A549 (cell line): Measurements from ENCODE around the gene DNMT3A. TPM values are rescaled to one million over a fixed set of nuclear protein-coding genes. Genes with fewer than 3 reads are reported as not detected.

Experiments used
- ATAC-seq, 2 experiments: fragments of 200-7000 bp in 1 of 2; fragments of >200 bp in 1 of 2; cut with Nextera tagmentation in 1 of 2; cut with Tn5 transposase in 1 of 2; 3 replicates each; pipeline versions ENCODE4 v1.8.0 to v1.9.1; 2018 to 2020; ENCODE audit warnings: mild to moderate bottlenecking in 1 of 2, moderate library complexity in 1 of 2
- CTCF ChIA-PET: fragments of 300-600 bp; sonication (Branson Sonifier 250); formaldehyde crosslinking; extraction: SDS; loops from one replicate; lab custom pipeline; 2021; ENCODE audit warnings: antibody characterized with exemption, inconsistent platforms; lab: Yijun Ruan, JAX
- POLR2A ChIA-PET: fragments of 350-600 bp; formaldehyde crosslinking; extraction: SDS; loops from one replicate; lab custom pipeline; 2021; ENCODE audit warnings: antibody characterized with exemption, inconsistent platforms; lab: Yijun Ruan, JAX
- DNase-seq, 2 experiments: peaks; one replicate each; pipeline versions ENCODE4 v3.0.0 to v3.0.0-alpha.2; 2011 to 2016; ENCODE audit warnings: low read depth in 1 of 2, low spot score in 1 of 2
- FAIRE-seq: peaks from 2 replicates; lab custom pipeline; 2011; peaks lifted over from hg19 to GRCh38; lab: Jason Lieb, UNC
- H3K27ac ChIP-seq, 2 experiments: fragments of >200 bp; sonication (Bioruptor Twin); formaldehyde crosslinking; 3 replicates each; pipeline ENCODE4 v1.5.1; 2016 to 2017
- H3K4me1 ChIP-seq: fragments of >200 bp; sonication (Bioruptor Twin); formaldehyde crosslinking; 3 replicates; pipeline ENCODE4 v1.6.1; 2016
- H3K4me2 ChIP-seq: fragments of >200 bp; sonication (Bioruptor Twin); formaldehyde crosslinking; 3 replicates; pipeline ENCODE4 v1.6.1; 2016
- H3K4me3 ChIP-seq: fragments of >200 bp; sonication (Bioruptor Twin); formaldehyde crosslinking; 3 replicates; pipeline ENCODE4 v1.5.1; 2016
- H3K9me3 ChIP-seq: fragments of >200 bp; sonication (Bioruptor Twin); formaldehyde crosslinking; 3 replicates; pipeline ENCODE4 v1.6.1; 2016
- CBX2 ChIP-seq: fragments of 200-600 bp; sonication (generic); IDR thresholded peaks from 2 replicates; pipeline ENCODE4 v1.6.1; 2016; ENCODE audit warnings: low read depth, mild to moderate bottlenecking, borderline replicate concordance
- CBX8 ChIP-seq: fragments of 200-600 bp; sonication (generic); IDR thresholded peaks from 2 replicates; pipeline ENCODE4 v1.6.1; 2016
- CEBPB ChIP-seq, 2 experiments: fragments of >200 bp in 1 of 2; sonication (Bioruptor Twin) in 1 of 2; formaldehyde crosslinking in 1 of 2; IDR thresholded peaks; 2 replicates each; pipeline ENCODE4 v1.6.1; 2012 to 2016
- EP300 ChIP-seq, 2 experiments: fragments of >200 bp; sonication (Bioruptor Twin); formaldehyde crosslinking; IDR thresholded peaks; 2 replicates in 1 of 2; 3 replicates in 1 of 2; pipeline ENCODE4 v1.6.1; 2016 to 2017
- ESRRA ChIP-seq: fragments of 150-350 bp; IDR thresholded peaks from 2 replicates; pipeline ENCODE4 v1.6.1; 2014; ENCODE audit warnings: mild to moderate bottlenecking, low read length, borderline replicate concordance
- FOSB ChIP-seq: fragments of 250-450 bp; sonication (Bioruptor Pico); IDR thresholded peaks from 2 replicates; pipeline ENCODE4 v1.5.0; 2020; ENCODE audit warnings: mild to moderate bottlenecking, moderate library complexity
- GATA3 ChIP-seq: IDR thresholded peaks from 2 replicates; pipeline ENCODE4 v1.6.1; 2012; ENCODE audit warnings: borderline replicate concordance
- HDAC2 ChIP-seq: fragments of 200-600 bp; sonication (generic); IDR thresholded peaks from 2 replicates; pipeline ENCODE4 v1.6.1; 2016
- HOXB13 ChIP-seq: fragments of 250-450 bp; sonication (Bioruptor Pico); IDR thresholded peaks from 2 replicates; pipeline ENCODE4 v1.5.0; 2020; ENCODE audit warnings: low read depth, mild to moderate bottlenecking, moderate library complexity
- HOXB5 ChIP-seq: fragments of 250-450 bp; sonication (Bioruptor Pico); IDR thresholded peaks from 2 replicates; pipeline ENCODE4 v1.5.0; 2020; ENCODE audit warnings: mild to moderate bottlenecking, moderate library complexity
- JUNB ChIP-seq: fragments of >200 bp; sonication (Bioruptor Twin); formaldehyde crosslinking; IDR thresholded peaks from 2 replicates; pipeline ENCODE4 v1.6.1; 2016
- KDM1A ChIP-seq: fragments of 200-600 bp; sonication (generic); IDR thresholded peaks from 2 replicates; pipeline ENCODE4 v1.6.1; 2016; ENCODE audit warnings: low read depth, mild to moderate bottlenecking
- NFE2L2 ChIP-seq: fragments of 150-350 bp; conservative IDR thresholded peaks from 2 replicates; pipeline ENCODE4 v1.6.1; 2014; ENCODE audit warnings: low read length
- POLR2A ChIP-seq: IDR thresholded peaks from 2 replicates; pipeline ENCODE4 v1.6.1; 2012; ENCODE audit warnings: mild to moderate bottlenecking, low read length
- POLR2AphosphoS2 ChIP-seq: conservative IDR thresholded peaks from 2 replicates; pipeline ENCODE4 v1.6.1; 2012; ENCODE audit warnings: low read length, improper control_type of control experiment, inconsistent platforms
- RAD21 ChIP-seq, 2 experiments: fragments of >200 bp in 1 of 2; sonication (Bioruptor Twin) in 1 of 2; formaldehyde crosslinking in 1 of 2; IDR thresholded peaks in 1 of 2; conservative IDR thresholded peaks in 1 of 2; 2 replicates in 1 of 2; 3 replicates in 1 of 2; pipeline ENCODE4 v1.6.1; 2012 to 2018; ENCODE audit warnings: inconsistent platforms in 1 of 2
- RCOR1 ChIP-seq: fragments of 150-350 bp; IDR thresholded peaks from 2 replicates; pipeline ENCODE4 v1.6.1; 2014; ENCODE audit warnings: antibody characterized with exemption, low read length, low read depth
- SMC3 ChIP-seq: fragments of >200 bp; sonication (Bioruptor Twin); formaldehyde crosslinking; IDR thresholded peaks from 3 replicates; pipeline ENCODE4 v1.6.1; 2018; ENCODE audit warnings: inconsistent platforms
- TFCP2L1 ChIP-seq: fragments of 250-450 bp; sonication (Bioruptor Pico); IDR thresholded peaks from 2 replicates; pipeline ENCODE4 v1.5.0; 2021; ENCODE audit warnings: mild to moderate bottlenecking
- ZNF302 ChIP-seq: fragments of 250-450 bp; sonication (Bioruptor Pico); IDR thresholded peaks from 2 replicates; pipeline ENCODE4 v1.9.0; 2021; ENCODE audit warnings: inconsistent platforms, mild to moderate bottlenecking, moderate library complexity
- WGBS: methylation state at CpG from one replicate; pipeline ENCODE4 v1.1.6; 2017; ENCODE audit errors: missing lambda C conversion rate; 5-methylcytosine and 5-hydroxymethylcytosine counted together
- polyA plus RNA-seq, 4 experiments: library from polyadenylated mRNA; depleted of rRNA in 3 of 4; stranded (reverse); fragments of >200 nt; fragmentation: RNase III in 1 of 4; extraction: RNeasy Plus Mini Kit Qiagen cat#74134 plus additional on column Dnase treatment in 1 of 4; gene quantifications; 2 replicates in 3 of 4; 3 replicates in 1 of 4; pipeline ENCODE4 v1.2.3, GENCODE V29; 2011 to 2017
- TF ChIP-seq, protein P1 (sequence below): fragments of 250-450 bp; sonication (Bioruptor Pico); IDR thresholded peaks from 2 replicates; pipeline ENCODE4 v1.5.0; 2020; ENCODE audit warnings: low read depth, mild to moderate bottlenecking, moderate library complexity
- TF ChIP-seq, protein P2 (sequence below): IDR thresholded peaks from 2 replicates; pipeline ENCODE4 v1.6.1; 2012
- TF ChIP-seq, protein P3 (sequence below): fragments of >200 bp; sonication (Bioruptor Twin); formaldehyde crosslinking; IDR thresholded peaks from 3 replicates; pipeline ENCODE4 v1.6.1; 2016

Gene DNMT3A
- polyA plus RNA-seq, 2 of the 4 experiments (the other 2 are of a cell fraction) = 4.4 to 11.9 TPM

DNA sequence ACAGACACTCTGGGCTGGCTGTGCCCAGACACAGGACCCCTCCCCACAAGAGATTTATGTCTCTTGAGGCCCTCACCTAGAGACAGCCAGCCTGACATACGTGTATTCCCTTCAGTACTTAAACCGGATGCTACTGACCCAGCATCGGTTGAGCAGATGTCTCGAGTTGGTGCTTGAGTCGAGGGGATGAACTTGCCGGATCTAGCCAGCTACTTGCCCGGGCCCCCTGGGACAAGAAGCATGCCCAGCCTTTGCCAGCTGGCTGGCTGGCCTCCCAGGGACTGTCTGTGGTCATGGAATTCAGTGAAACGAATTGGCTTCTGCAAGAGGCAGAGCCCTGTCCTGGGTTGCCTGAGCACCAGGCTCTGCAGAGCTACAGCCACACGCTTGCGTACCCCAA lies 36.0 kb downstream of the DNMT3A start:
- FAIRE-seq (no peak), DNase-seq (no peak)
- CTCF ChIA-PET = interaction anchor here (1.1 to 1.9 kb wide), 3 partner anchors 10 to 71 kb away, joined by 3 to 5 read pairs (median 4); partner anchors contain the start of gene DNMT3A
- TF ChIP-seq HOXB5 (CRISPR knock-in tag) = no peak
- TF ChIP-seq, protein P1, sequence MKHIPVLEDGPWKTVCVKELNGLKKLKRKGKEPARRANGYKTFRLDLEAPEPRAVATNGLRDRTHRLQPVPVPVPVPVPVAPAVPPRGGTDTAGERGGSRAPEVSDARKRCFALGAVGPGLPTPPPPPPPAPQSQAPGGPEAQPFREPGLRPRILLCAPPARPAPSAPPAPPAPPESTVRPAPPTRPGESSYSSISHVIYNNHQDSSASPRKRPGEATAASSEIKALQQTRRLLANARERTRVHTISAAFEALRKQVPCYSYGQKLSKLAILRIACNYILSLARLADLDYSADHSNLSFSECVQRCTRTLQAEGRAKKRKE (CRISPR knock-in tag) = no peak
- TF ChIP-seq EP300 (IDR thresholded peaks at IDR 0.05) = no peak
- TF ChIP-seq POLR2AphosphoS2 = no peak
- no peak for TF ChIP-seq CBX8
- no peak for TF ChIP-seq CBX2
- TF ChIP-seq, all 56 proteins: peak for 0
- no peaks in the 10 kb centered on the region for H3K9me3 ChIP-seq
- POLR2A ChIA-PET = no interaction called here
- no peak overlapping the region for H3K4me3 ChIP-seq
- 81% methylated on average over 8 of the region's 10 CpGs for WGBS
- no peaks in the 10 kb centered on the region; the same call in 2 of the 3 replicates for H3K4me1 ChIP-seq
- H3K4me2 ChIP-seq = no peak overlapping the region
- no peak for ATAC-seq
- no peak overlapping the region for H3K27ac ChIP-seq

DNA sequence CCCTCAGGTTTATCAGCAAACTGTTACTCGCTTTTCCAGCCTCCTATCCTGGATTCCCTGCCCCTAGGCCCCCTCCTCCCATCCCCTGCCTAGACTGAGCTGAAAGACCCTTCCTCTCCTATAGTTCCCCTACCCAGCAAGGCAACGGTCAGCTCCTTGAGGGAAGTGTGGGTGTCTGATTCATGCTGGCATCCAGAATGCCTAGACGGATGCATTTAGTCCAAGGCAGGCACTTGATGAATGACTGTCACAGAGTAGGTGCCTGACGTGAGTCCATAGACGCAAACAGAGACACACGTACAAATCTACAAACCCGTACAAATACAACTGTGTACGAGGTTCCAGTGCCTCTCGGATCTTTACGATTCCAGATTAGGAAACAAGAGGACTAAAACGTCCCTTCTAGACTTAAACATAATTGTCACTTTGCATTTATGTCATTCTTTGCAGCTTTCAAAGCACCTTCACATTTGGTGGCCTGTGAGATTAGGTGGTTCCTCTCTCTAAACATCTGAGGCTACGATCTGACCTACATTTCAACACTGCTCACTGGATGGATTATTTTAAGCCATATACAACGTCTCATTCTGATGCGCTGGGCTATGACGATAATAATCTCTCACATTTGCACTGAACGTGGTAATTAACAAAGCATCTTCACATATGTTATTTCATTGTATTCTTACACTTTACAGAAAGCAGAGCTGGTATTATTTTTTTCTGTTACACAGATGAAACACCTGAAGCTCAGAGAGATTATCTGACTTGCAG lies 36.7 kb downstream of the DNMT3A start:
- Histone ChIP-seq H3K9me3 (no peaks in the 10 kb centered on the region), H3K4me3 (no peak overlapping the region), H3K4me1 (no peaks in the 10 kb centered on the region; the same call in 2 of the 3 replicates), H3K4me2 (no peak overlapping the region), H3K27ac (no peak overlapping the region)
- TF ChIP-seq ZNF302 (no peak), ESRRA (no peak), GATA3 (no peak), NFE2L2 (no peak), KDM1A (no peak), SMC3 (no peak), CBX2 (no peak), HOXB13 (CRISPR knock-in tag) (no peak), HOXB5 (CRISPR knock-in tag) (no peak), TFCP2L1 (CRISPR knock-in tag) (no peak), HDAC2 (no peak), FOSB (CRISPR knock-in tag) (no peak), CEBPB (IDR thresholded peaks at IDR 0.05) (no peak), POLR2A (no peak), JUNB (no peak), RCOR1 (no peak), RAD21 (conservative IDR thresholded peaks at IDR 0.05 in 1 of 2, IDR thresholded peaks at IDR 0.05 in 1 of 2) (no peak)
- TF ChIP-seq, protein P1 (CRISPR knock-in tag) = no peak
- TF ChIP-seq, protein P2, sequence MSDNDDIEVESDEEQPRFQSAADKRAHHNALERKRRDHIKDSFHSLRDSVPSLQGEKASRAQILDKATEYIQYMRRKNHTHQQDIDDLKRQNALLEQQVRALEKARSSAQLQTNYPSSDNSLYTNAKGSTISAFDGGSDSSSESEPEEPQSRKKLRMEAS = no peak
- TF ChIP-seq, protein P3, sequence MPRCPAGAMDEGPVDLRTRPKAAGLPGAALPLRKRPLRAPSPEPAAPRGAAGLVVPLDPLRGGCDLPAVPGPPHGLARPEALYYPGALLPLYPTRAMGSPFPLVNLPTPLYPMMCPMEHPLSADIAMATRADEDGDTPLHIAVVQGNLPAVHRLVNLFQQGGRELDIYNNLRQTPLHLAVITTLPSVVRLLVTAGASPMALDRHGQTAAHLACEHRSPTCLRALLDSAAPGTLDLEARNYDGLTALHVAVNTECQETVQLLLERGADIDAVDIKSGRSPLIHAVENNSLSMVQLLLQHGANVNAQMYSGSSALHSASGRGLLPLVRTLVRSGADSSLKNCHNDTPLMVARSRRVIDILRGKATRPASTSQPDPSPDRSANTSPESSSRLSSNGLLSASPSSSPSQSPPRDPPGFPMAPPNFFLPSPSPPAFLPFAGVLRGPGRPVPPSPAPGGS = no peak
- no peak for DNase-seq
- ChIA-PET POLR2A (no interaction called here), CTCF (interaction anchor here (0.9 to 1.9 kb wide), 4 partner anchors 10 to 72 kb away, joined by 3 to 5 read pairs (median 4); partner anchors contain the start of gene DNMT3A)
- WGBS = 84% methylated on average over 16 of the region's 16 CpGs
- FAIRE-seq = no peak
- no peak for ATAC-seq
